HepG2 (cell line): ENCODE measurements around the gene C12orf60. TPM values are rescaled to one million over a fixed set of nuclear protein-coding genes. Genes with fewer than 3 reads are reported as not detected.

ENCODE experiments used
- CENPT ChIP-seq: sonication (generic); formaldehyde crosslinking; IDR thresholded peaks from 2 replicates; pipeline ENCODE4 v1.8.0; 2022; ENCODE audit warnings: low read depth, mild to moderate bottlenecking, moderate library complexity, missing genetic modification reagents
- HDAC6 ChIP-seq: fragments of 200-600 bp; sonication (generic); IDR thresholded peaks from 2 replicates; pipeline ENCODE4 v1.7.0; 2017; ENCODE audit warnings: mild to moderate bottlenecking, antibody characterized with exemption, low read length, low read depth
- HNRNPUL1 ChIP-seq: fragments of 200-400 bp; formaldehyde crosslinking; IDR thresholded peaks from 2 replicates; pipeline ENCODE4 v1.6.1; 2017; ENCODE audit warnings: low read depth, mild to moderate bottlenecking, low read length, moderate library complexity
- MEIS1 ChIP-seq: sonication (generic); formaldehyde crosslinking; IDR thresholded peaks from 2 replicates; pipeline ENCODE4 v1.9.0; 2021; ENCODE audit warnings: mild to moderate bottlenecking, missing genetic modification reagents, moderate library complexity, borderline replicate concordance
- PCBP1 ChIP-seq: fragments of 200-400 bp; formaldehyde crosslinking; IDR thresholded peaks from 2 replicates; pipeline ENCODE4 v1.6.1; 2017; ENCODE audit warnings: mild to moderate bottlenecking, low read depth, low read length, borderline replicate concordance
- POLR2G ChIP-seq: fragments of 200-400 bp; formaldehyde crosslinking; IDR thresholded peaks from 2 replicates; pipeline ENCODE4 v1.6.1; 2018; ENCODE audit warnings: mild to moderate bottlenecking, low read depth, low read length, moderate library complexity
- PTBP1 ChIP-seq: fragments of 200-400 bp; formaldehyde crosslinking; IDR thresholded peaks from 2 replicates; pipeline ENCODE4 v1.6.1; 2018; ENCODE audit warnings: low read length, low read depth; ENCODE audit not compliant: poor library complexity, severe bottlenecking
- REL ChIP-seq: sonication (generic); formaldehyde crosslinking; conservative IDR thresholded peaks from 2 replicates; pipeline ENCODE4 v1.8.0; 2022; ENCODE audit warnings: mild to moderate bottlenecking, missing genetic modification reagents, moderate library complexity
- REXO4 ChIP-seq: sonication (generic); formaldehyde crosslinking; IDR thresholded peaks from 2 replicates; pipeline ENCODE4 v1.8.0; 2022; ENCODE audit warnings: missing genetic modification reagents, mild to moderate bottlenecking, borderline replicate concordance
- SPEN ChIP-seq: sonication (generic); formaldehyde crosslinking; IDR thresholded peaks from 2 replicates; pipeline ENCODE4 v1.5.1; 2020; ENCODE audit warnings: low read depth, mild to moderate bottlenecking, missing genetic modification reagents
- TEAD2 ChIP-seq: sonication (generic); formaldehyde crosslinking; IDR thresholded peaks from 2 replicates; pipeline ENCODE4 v1.9.0; 2021; ENCODE audit warnings: missing genetic modification reagents
- XBP1 ChIP-seq: sonication (generic); formaldehyde crosslinking; IDR thresholded peaks from 2 replicates; pipeline ENCODE4 v1.5.0; 2020; ENCODE audit warnings: missing genetic modification reagents
- ZNF160 ChIP-seq: sonication (generic); formaldehyde crosslinking; IDR thresholded peaks from 2 replicates; pipeline ENCODE4 v1.8.0; 2022; ENCODE audit warnings: mild to moderate bottlenecking, inconsistent platforms, missing genetic modification reagents
- ZNF530 ChIP-seq: sonication (generic); formaldehyde crosslinking; IDR thresholded peaks from 2 replicates; pipeline ENCODE4 v1.5.0; 2020; ENCODE audit warnings: low read depth, mild to moderate bottlenecking, missing genetic modification reagents
- ZNF543 ChIP-seq: sonication (generic); formaldehyde crosslinking; IDR thresholded peaks from 2 replicates; pipeline ENCODE4 v1.4.0; 2020; ENCODE audit warnings: mild to moderate bottlenecking, missing genetic modification reagents
- ZNF563 ChIP-seq: sonication (generic); formaldehyde crosslinking; IDR thresholded peaks from 2 replicates; pipeline ENCODE4 v1.8.0; 2022; ENCODE audit warnings: mild to moderate bottlenecking, moderate library complexity, missing genetic modification reagents
- ZNF564 ChIP-seq: sonication (generic); formaldehyde crosslinking; IDR thresholded peaks from 2 replicates; pipeline ENCODE4 v1.8.1; 2023; ENCODE audit warnings: mild to moderate bottlenecking, missing genetic modification reagents
- ZNF713 ChIP-seq: sonication (generic); formaldehyde crosslinking; IDR thresholded peaks from 2 replicates; pipeline ENCODE4 v1.4.0; 2020; ENCODE audit warnings: mild to moderate bottlenecking, missing genetic modification reagents
- ZNF776 ChIP-seq: sonication (generic); formaldehyde crosslinking; IDR thresholded peaks from 2 replicates; pipeline ENCODE4 v1.4.0; 2020; ENCODE audit warnings: mild to moderate bottlenecking, missing genetic modification reagents
- polyA plus RNA-seq, 8 experiments: library from polyadenylated mRNA; depleted of rRNA in 3 of 8; stranded (reverse) in 7 of 8; unstranded in 1 of 8; fragments of >200 nt; fragmentation: Illumina TruSeq in 4 of 8; extraction: Trizol in 4 of 8; gene quantifications; 2 replicates each; pipeline versions ENCODE4 v1.2.1 to v1.2.3, GENCODE V29; 2011 to 2016; ENCODE audit warnings: low read depth in 4 of 8, missing spikeins in 1 of 8, mixed read lengths in 1 of 8; ENCODE audit not compliant: insufficient read depth in 1 of 8
- total RNA-seq, 5 experiments: library from RNA; depleted of rRNA; stranded (reverse); fragments of >200 nt; fragmentation: Illumina TruSeq; extraction: Trizol; gene quantifications; 2 replicates each; pipeline ENCODE4 v1.2.3, GENCODE V29; 2016; ENCODE audit warnings: low read depth in 1 of 5
- TF ChIP-seq, protein P1 (sequence below): sonication (generic); formaldehyde crosslinking; IDR thresholded peaks from 2 replicates; pipeline ENCODE4 v1.4.0; 2020; ENCODE audit warnings: low read depth, missing genetic modification reagents
- TF ChIP-seq, protein P2 (sequence below): sonication (generic); formaldehyde crosslinking; IDR thresholded peaks from 2 replicates; pipeline ENCODE4 v1.9.0; 2021; ENCODE audit warnings: missing genetic modification reagents, borderline replicate concordance
- TF ChIP-seq, protein P3 (sequence below): sonication (generic); formaldehyde crosslinking; IDR thresholded peaks from 2 replicates; pipeline ENCODE4 v1.5.0; 2020; ENCODE audit warnings: mild to moderate bottlenecking, missing genetic modification reagents

The C12orf60 gene
- total and polyA plus RNA-seq, 2 of the 13 experiments (the other 11 are each of a cell fraction or from before 2014, with no cell fraction given): 0.55 to 1.4 TPM

DNA sequence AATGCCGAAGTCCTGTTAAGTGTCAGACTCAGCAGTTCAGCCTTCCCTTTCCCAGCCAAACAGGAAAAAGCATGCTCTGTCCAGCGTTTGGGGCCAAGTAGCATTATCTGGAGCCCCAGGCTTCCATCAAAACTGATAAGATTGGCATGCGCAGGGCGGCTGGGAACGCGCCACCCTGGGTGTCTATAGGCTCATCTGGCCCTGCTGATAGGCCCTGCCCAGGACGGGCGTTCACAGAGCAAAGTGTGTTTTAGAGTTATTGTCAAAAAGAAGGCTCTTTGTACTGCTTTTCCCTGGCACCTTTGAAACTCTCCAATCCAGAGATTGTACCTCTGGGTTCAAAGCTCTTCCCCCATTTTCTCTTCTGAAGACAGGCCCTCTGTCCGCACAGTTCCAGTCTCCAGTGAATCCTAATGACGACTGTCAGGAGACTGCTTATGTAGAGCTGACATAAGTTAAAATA lies 40.0 kb downstream of the C12orf60 start, which contains the start of gene ART4 (continued):
- TF ChIP-seq XBP1 (CRISPR knock-in tag): no peak
- TF ChIP-seq, protein P1, sequence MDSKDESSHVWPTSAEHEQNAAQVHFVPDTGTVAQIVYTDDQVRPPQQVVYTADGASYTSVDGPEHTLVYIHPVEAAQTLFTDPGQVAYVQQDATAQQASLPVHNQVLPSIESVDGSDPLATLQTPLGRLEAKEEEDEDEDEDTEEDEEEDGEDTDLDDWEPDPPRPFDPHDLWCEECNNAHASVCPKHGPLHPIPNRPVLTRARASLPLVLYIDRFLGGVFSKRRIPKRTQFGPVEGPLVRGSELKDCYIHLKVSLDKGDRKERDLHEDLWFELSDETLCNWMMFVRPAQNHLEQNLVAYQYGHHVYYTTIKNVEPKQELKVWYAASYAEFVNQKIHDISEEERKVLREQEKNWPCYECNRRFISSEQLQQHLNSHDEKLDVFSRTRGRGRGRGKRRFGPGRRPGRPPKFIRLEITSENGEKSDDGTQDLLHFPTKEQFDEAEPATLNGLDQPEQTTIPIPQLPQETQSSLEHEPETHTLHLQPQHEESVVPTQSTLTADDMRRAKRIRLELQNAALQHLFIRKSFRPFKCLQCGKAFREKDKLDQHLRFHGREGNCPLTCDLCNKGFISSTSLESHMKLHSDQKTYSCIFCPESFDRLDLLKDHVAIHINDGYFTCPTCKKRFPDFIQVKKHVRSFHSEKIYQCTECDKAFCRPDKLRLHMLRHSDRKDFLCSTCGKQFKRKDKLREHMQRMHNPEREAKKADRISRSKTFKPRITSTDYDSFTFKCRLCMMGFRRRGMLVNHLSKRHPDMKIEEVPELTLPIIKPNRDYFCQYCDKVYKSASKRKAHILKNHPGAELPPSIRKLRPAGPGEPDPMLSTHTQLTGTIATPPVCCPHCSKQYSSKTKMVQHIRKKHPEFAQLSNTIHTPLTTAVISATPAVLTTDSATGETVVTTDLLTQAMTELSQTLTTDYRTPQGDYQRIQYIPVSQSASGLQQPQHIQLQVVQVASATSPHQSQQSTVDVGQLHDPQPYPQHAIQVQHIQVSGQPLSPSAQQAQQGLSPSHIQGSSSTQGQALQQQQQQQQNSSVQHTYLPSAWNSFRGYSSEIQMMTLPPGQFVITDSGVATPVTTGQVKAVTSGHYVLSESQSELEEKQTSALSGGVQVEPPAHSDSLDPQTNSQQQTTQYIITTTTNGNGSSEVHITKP: no peak
- TF ChIP-seq CENPT (CRISPR knock-in tag): no peak
- TF ChIP-seq, protein P2, sequence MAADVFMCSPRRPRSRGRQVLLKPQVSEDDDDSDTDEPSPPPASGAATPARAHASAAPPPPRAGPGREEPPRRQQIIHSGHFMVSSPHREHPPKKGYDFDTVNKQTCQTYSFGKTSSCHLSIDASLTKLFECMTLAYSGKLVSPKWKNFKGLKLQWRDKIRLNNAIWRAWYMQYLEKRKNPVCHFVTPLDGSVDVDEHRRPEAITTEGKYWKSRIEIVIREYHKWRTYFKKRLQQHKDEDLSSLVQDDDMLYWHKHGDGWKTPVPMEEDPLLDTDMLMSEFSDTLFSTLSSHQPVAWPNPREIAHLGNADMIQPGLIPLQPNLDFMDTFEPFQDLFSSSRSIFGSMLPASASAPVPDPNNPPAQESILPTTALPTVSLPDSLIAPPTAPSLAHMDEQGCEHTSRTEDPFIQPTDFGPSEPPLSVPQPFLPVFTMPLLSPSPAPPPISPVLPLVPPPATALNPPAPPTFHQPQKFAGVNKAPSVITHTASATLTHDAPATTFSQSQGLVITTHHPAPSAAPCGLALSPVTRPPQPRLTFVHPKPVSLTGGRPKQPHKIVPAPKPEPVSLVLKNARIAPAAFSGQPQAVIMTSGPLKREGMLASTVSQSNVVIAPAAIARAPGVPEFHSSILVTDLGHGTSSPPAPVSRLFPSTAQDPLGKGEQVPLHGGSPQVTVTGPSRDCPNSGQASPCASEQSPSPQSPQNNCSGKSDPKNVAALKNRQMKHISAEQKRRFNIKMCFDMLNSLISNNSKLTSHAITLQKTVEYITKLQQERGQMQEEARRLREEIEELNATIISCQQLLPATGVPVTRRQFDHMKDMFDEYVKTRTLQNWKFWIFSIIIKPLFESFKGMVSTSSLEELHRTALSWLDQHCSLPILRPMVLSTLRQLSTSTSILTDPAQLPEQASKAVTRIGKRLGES: 0 out of 2 replicates have a peak, but pooled peaks have one; percentile 64
- TF ChIP-seq REL: no peak
- TF ChIP-seq POLR2G: peak; percentile 72
- TF ChIP-seq, protein P3, sequence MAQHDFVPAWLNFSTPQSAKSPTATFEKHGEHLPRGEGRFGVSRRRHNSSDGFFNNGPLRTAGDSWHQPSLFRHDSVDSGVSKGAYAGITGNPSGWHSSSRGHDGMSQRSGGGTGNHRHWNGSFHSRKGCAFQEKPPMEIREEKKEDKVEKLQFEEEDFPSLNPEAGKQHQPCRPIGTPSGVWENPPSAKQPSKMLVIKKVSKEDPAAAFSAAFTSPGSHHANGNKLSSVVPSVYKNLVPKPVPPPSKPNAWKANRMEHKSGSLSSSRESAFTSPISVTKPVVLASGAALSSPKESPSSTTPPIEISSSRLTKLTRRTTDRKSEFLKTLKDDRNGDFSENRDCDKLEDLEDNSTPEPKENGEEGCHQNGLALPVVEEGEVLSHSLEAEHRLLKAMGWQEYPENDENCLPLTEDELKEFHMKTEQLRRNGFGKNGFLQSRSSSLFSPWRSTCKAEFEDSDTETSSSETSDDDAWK (CRISPR knock-in tag): no peak
- TF ChIP-seq ZNF776 (CRISPR knock-in tag): no peak
- no peak for TF ChIP-seq PTBP1
- no peak for TF ChIP-seq MEIS1 (CRISPR knock-in tag)
- TF ChIP-seq ZNF564 (CRISPR knock-in tag): no peak
- TF ChIP-seq ZNF160 (CRISPR knock-in tag): no peak
- TF ChIP-seq ZNF530: no peak
- TF ChIP-seq TEAD2: no peak
- TF ChIP-seq HDAC6: no peak
- no peak for TF ChIP-seq ZNF713 (CRISPR knock-in tag)
- TF ChIP-seq ZNF543 (CRISPR knock-in tag): no peak
- TF ChIP-seq SPEN (CRISPR knock-in tag): peak; percentile 61; the same call in 1 of the 2 replicates
- no peak for TF ChIP-seq ZNF563
- no peak for TF ChIP-seq HNRNPUL1
- no peak for TF ChIP-seq REXO4 (CRISPR knock-in tag)
- no peak for TF ChIP-seq PCBP1
